ENCODE results near the gene HEPN1.

HEPN1 gene

DNA sequence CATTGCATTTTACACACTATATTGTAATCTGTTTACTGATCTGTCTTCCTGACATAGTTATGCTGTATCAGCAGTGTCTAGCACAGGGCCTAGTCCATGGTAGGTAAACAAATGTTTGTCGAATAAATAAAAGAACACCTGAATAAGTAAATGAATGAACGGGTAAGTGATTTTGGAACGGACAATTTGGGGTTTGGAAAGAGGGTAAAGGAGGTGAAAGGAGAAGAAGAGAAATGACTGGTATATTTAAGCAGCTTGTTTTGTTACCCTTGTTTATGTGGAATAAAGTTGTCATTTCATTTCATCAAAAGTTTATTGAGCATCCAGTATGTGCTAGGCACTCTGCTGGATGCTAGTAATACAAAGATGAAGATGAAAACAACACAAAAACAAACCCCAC lies at the start of gene HEPN1:
Gene HEPN1 (plus strand): TSS at position 301 of the 400 bp plus-strand sequence.
- no peak for DNase-seq

- no peak for DNase-seq
Measured at GRCh38 chr11:124869331-124869730, 49.7 kb upstream of the HEPN1 start.

GRCh38 chr11:124869856-124870387 lies 49.1 kb upstream of the HEPN1 start:
- DNase-seq = no peak

GRCh38 chr11:124870430-124870829 lies 48.6 kb upstream of the HEPN1 start:
- DNase-seq = no peak

- DNase-seq = no peak
Measured at GRCh38 chr11:124872280-124872679, 46.8 kb upstream of the HEPN1 start.

- DNase-seq = no peak
Measured at GRCh38 chr11:124872741-124873140, 46.3 kb upstream of the HEPN1 start.

DNA sequence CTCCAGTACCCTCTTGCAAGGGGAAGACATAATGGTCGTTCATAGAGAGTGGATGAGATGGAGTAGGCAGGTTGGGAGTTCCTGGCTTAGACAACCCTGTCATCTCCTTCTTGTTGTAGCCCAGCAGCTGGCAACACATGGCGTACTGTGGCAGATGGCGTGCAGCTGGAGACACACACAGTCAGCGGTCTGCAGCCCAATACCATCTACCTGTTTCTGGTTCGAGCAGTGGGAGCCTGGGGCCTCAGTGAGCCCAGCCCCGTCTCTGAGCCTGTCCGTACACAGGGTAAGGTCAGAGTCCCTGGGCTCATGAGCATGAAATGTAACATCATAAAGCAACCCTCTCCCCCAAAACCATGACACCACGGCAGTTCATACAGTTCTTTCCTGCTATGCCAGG lies 45.1 kb upstream of the HEPN1 start:
- DNase-seq = no peak

DNA sequence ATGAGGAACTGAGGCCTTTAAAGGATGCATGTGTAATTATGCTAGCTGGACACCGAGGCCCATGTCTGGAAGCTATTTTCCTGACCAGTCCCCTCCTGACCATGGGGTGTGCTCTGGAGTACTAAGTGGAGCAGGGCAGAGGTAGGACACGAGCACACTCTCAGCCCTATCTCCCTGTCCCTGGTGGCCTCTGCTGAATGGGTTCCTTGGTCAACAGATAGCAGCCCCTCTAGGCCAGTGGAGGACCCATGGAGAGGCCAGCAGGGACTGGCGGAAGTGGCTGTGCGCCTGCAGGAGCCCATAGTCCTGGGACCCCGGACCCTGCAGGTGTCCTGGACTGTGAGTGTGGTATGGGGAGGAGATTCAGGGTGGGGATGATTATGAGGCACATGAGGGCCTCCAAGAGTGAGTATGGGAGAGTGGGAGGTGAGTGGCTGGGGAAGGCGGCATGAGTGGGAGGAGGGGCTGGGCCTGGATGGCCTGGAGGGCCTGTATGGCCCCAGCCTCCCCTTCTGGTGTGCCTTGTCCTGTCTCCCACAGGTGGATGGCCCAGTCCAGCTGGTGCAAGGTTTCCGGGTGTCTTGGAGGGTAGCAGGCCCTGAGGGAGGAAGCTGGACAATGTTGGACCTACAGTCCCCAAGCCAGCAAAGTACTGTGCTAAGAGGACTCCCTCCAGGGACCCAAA lies 44.3 kb upstream of the HEPN1 start:
- DNase-seq = no peak

DNA sequence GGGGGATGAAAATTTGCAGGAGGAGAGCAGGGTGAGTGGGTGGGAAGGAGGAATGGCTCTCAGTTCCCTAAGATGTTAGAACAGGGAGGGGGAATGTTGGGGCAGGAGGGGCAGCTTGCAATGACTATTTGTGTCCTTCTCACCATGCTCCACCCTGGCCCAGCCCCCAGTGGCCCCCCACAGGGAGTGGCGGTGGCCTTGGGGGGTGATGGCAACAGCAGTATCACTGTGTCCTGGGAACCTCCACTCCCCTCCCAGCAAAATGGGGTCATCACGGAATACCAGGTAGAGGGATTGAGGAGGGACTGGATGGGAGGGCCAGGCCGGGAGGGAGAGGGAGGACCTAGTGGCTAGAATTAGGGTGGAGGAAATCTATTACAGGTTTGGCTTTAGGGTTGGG lies 43.6 kb upstream of the HEPN1 start:
- no peak for DNase-seq

GRCh38 chr11:124875943-124876817 lies 42.9 kb upstream of the HEPN1 start:
- DNase-seq = peak; percentile 94

DNA sequence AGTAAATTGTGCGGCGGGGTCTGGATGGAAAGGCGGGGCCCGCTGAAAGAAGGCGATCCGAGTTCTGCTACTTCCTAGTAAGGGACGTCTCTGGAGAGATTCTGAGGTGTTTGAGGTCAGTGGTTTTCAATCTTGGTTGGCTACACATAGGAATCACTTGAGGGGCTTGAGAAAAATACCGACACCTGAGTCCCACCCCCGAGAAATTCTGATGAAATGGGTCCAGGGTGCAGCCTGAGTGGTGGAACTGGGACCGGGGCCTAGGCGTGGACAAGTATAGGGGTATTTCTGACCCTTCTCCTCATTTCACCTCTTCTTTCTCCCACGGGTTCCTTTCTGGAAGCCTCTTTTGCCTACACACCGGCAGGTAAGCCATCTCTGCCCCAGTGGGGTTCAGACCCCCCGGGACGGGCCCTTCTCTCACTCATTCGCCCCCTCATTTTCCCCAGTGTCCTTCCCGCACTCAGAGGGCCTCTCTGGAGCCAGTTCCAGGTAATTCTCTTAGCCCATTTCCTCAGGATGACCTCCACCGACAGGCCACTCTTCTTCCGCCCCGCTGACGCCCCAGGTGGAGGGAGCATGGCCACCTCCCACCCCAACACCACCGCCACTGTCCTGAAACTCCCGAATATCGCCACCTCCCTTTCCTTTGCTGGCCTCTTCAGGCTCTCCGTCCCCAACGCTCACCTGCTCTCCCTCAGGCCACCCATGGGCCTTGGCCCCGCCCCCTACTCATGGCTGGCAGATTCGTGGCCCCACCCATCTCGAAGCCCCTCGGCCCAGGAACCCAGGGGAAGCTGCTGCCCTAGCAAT lies 42.0 kb upstream of the HEPN1 start:
- DNase-seq = no peak

DNA sequence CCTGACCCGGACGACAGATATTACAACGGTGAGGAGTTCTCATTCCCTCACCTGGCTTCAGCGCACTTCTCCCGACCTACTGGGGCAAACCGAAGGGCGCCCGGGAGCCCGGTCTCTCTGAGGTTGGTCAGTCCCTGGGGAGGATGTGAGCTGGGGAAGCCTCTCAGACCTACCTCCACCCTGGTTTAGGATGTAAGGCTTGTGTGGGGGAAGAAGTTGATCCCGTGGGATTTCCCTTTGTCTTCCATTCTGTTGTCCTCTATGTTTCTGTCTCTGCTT lies 41.5 kb upstream of the HEPN1 start:
- DNase-seq = no peak

DNA sequence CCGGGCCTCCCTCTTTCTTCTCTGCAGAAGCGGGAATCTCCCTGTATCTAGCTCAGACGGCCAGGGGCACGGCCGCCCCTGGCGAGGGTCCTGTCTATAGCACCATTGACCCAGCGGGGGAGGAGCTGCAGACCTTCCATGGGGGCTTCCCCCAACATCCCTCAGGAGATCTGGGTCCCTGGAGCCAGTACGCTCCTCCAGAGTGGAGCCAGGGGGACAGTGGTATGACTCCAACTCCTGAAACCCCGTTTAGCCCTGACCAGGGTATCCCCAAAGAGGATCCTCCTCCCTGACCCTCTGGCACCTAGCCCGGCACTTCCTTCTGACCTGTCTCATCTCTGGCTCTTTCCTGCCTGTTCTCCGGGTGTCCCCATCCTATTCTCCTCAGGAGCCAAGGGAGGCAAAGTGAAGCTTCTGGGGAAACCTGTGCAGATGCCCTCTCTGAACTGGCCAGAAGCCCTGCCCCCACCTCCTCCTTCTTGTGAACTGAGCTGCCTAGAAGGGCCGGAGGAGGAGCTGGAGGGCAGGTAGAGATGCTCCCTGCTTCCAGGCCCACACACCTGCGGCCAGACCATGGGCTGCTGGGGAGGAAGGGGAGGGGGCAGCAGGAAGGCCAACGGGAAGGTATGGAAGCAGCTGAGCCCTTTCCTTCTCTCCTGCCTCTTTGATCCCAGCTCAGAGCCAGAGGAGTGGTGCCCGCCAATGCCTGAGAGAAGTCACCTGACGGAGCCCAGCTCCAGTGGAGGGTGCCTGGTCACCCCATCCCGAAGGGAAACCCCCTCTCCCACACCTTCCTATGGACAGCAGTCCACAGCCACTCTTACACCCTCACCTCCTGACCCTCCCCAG lies 40.9 kb upstream of the HEPN1 start:
- no peak for DNase-seq

- no peak for DNase-seq
Measured at GRCh38 chr11:124878759-124879492, 40.1 kb upstream of the HEPN1 start.

- DNase-seq = no peak
Measured at GRCh38 chr11:124879493-124880289, 39.4 kb upstream of the HEPN1 start.

DNA sequence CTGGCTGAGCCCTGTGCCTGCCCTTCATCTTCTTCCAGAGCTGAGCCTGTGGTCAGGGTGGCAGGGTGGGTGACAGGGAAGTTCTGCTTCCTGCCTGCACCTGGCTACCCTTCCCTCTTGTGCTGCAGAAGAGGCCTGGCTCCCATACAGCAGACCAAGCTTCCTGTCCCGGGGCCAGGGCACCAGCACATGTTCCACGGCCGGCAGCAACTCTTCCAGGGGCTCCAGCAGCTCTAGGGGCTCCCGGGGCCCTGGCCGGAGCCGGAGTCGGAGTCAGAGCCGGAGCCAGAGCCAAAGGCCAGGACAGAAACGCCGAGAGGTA lies 38.8 kb upstream of the HEPN1 start:
- DNase-seq = no peak

- no peak for DNase-seq
Measured at GRCh38 chr11:124880958-124881357, 38.1 kb upstream of the HEPN1 start.

DNA sequence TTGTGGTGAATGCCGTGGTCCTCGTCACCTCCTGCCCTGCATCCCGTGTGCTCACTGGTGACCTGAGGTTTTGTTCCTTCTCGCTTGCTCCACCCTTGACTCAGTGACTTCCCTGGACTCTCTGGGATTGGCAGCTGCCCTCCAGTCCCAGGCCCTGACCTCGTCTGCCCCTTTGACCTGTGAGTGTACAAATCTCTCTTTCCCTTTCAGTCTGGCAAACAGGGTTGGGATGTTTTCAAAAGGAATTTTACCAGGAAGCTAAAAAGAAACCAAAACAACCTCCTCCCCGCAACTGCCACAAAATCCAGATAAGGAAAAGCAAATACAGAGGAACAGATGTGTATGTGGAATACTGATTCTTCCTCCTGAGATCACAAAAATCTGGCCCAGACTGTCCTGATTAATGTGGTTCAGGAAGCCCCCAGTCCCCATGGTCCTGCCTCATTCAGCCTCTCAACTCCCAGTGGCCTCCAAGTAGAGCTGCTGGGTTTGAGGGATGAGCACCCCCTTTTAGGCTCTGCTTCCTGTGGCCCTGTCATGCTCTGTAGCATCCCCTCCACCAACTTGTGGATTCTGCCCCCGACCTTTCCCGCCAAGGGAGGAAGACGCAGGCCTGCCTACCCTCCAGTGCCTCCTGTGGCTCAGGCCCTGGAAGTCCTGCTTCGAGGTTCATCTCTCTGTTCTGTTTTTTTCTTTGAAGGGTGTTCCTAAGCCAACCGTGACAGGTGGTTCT lies 36.5 kb upstream of the HEPN1 start:
- no peak for DNase-seq

DNA sequence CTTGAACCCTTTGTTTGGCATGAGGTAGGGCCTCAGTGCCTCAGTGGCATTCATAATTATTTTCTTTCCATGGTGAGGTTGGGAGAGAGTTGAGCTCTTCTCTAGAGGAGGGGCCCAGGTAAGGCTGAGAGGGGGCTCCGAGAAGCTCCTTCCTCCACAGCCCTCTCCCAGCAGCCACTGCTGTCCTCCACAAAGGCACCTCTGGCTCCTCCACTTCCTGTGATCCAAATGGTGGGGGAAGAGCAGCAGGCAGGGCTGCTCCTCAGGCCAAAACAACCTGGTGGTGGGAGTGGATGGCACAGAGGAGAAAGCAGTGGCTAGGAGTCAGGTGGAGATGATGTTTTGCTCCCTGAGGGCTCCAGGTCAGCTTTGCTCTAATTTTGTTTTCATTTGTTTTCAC lies 34.7 kb upstream of the HEPN1 start:
- no peak for DNase-seq

DNA sequence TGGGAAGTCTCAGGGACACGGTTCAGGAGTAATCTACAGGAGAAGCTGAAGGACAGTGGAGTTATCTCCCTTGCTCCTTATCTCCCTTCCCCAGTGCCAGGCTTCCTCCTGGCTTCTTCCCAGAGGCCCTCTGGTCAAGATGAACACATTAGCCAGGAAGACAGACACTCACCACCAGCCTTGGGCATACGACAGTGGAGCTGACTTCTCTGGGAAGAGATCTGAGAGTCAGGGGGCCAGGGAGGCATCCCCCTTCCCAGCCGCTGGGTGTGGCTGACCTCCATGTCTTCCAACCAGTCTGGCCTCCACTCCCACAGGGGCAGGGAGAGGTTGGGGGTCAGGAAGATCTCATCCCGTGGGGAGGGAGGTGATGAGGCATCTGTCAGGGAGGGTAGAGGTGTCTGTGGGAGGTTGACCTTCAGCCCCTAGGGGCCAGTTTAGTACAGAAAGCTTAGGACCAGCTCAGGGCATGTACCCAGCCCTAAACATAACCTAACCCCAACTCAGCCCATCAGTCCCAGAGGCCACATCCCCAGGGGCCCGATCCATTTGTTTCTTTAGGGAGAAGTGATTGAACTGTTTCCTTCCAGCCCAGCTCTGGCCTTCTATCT lies 34.1 kb upstream of the HEPN1 start:
- DNase-seq = no peak

Measured in NCI-H446 treated with DMSO at 0.1 percent for 48 hours (cell line).